Left ventricle myocardium inferior (tissue), 1 donor: Measurements from ENCODE around the gene ENDOU. TPM values are rescaled to one million over a fixed set of nuclear protein-coding genes. Genes with fewer than 3 reads are reported as not detected.
A peak's percentile ranks its signal among the peaks of the same experiment; 100 is the strongest.

Experiments used
- DNase-seq: peaks from one replicate; pipeline ENCODE4 v3.0.0-alpha.2; 2020
- H3K27ac ChIP-seq: fragments of 200-600 bp; replicated peaks from 2 replicates; pipeline ENCODE4 v1.8.0; 2021
- H3K27me3 ChIP-seq: fragments of 200-600 bp; 2 replicates; pipeline ENCODE4 v1.8.0; 2021; ENCODE audit warnings: low read depth
- H3K36me3 ChIP-seq: fragments of 200-600 bp; 2 replicates; pipeline ENCODE4 v1.8.0; 2021
- H3K4me1 ChIP-seq: fragments of 200-600 bp; 2 replicates; pipeline ENCODE4 v1.8.0; 2021
- H3K4me3 ChIP-seq: fragments of 200-600 bp; 2 replicates; pipeline ENCODE4 v1.8.0; 2021; ENCODE audit warnings: mild to moderate bottlenecking, moderate library complexity
- H3K9me3 ChIP-seq: fragments of 200-600 bp; replicated peaks from 2 replicates; pipeline ENCODE4 v1.8.0; 2021
- CTCF ChIP-seq: fragments of 200-600 bp; IDR thresholded peaks from 2 replicates; pipeline ENCODE4 v1.8.0; 2021; ENCODE audit warnings: antibody characterized with exemption, mild to moderate bottlenecking, borderline replicate concordance
- intact Hi-C: fragments of 100-400 bp; cut with micrococcal nuclease; formaldehyde crosslinking; loops from one replicate; pipeline ENCODE4 v1.11.0; 2022
- total RNA-seq: library from RNA; stranded (reverse); fragmentation: NEBNext Ultra II Directional; extraction: Animal tissue kit (Norgen Biotek cat#: 25700); gene quantifications from one replicate; pipeline ENCODE4 v1.2.1, GENCODE V29; 2021
- donor health status: DM: no; HTN: yes; CAD: no; lungs with severe emphysema.

The ENDOU gene
- total RNA-seq, 1 donor from 2014 or later, result 0.49 TPM

GRCh38 chr12:47746523-47746922 is 21.2 kb upstream of the ENDOU start:
- Histone ChIP-seq H3K27me3 (no peaks in the 10 kb centered on the region), H3K9me3 (no peaks in the 10 kb centered on the region), H3K4me3 (no peak overlapping the region), H3K4me1 (peaks cover 43% of the 10 kb centered on the region), H3K27ac (no peak overlapping the region), H3K36me3 (peaks cover 36% of the 10 kb centered on the region)
- intact Hi-C loops, result no loop called here
- DNase-seq, result no peak
- no peak for TF ChIP-seq CTCF

GRCh38 chr12:47746073-47746472 is 20.8 kb upstream of the ENDOU start:
- intact Hi-C loops, result no loop called here
- peaks cover 36% of the 10 kb centered on the region for H3K36me3 ChIP-seq
- DNase-seq, result no peak
- H3K27ac ChIP-seq, result no peak overlapping the region
- no peaks in the 10 kb centered on the region for H3K27me3 ChIP-seq
- TF ChIP-seq CTCF, result no peak
- H3K4me3 ChIP-seq, result no peak overlapping the region
- no peaks in the 10 kb centered on the region for H3K9me3 ChIP-seq
- H3K4me1 ChIP-seq, result peaks cover 43% of the 10 kb centered on the region

- Histone ChIP-seq H3K4me1 (peaks cover 43% of the 10 kb centered on the region), H3K9me3 (no peaks in the 10 kb centered on the region), H3K4me3 (no peak overlapping the region), H3K36me3 (peaks cover 35% of the 10 kb centered on the region), H3K27ac (peak overlapping the region; percentile 2), H3K27me3 (no peaks in the 10 kb centered on the region)
- DNase-seq, result peak; percentile 34
- no peak for TF ChIP-seq CTCF
- intact Hi-C loops, result no loop called here
These were observed 20.3 kb upstream of the ENDOU start for GRCh38 chr12:47745485-47746041.

GRCh38 chr12:47744778-47745436 is 19.6 kb upstream of the ENDOU start:
- Histone ChIP-seq H3K27me3 (no peaks in the 10 kb centered on the region), H3K4me3 (no peak overlapping the region), H3K9me3 (no peaks in the 10 kb centered on the region), H3K4me1 (peaks cover 44% of the 10 kb centered on the region), H3K36me3 (peaks cover 28% of the 10 kb centered on the region), H3K27ac (peak overlapping the region; percentile 2)
- no peak for TF ChIP-seq CTCF
- intact Hi-C loops, result no loop called here
- DNase-seq, result no peak

GRCh38 chr12:47744005-47744651 is 18.8 kb upstream of the ENDOU start:
- H3K27ac ChIP-seq, result no peak overlapping the region
- no peaks in the 10 kb centered on the region for H3K27me3 ChIP-seq
- H3K36me3 ChIP-seq, result peaks cover 28% of the 10 kb centered on the region
- no peak for DNase-seq
- H3K4me3 ChIP-seq, result no peak overlapping the region
- no peaks in the 10 kb centered on the region for H3K9me3 ChIP-seq
- H3K4me1 ChIP-seq, result peaks cover 51% of the 10 kb centered on the region
- intact Hi-C loops, result no loop called here
- TF ChIP-seq CTCF, result peak; percentile 49
